Keratinocyte (primary cell): ENCODE results near the gene GARNL3. TPM values are rescaled to one million over a fixed set of nuclear protein-coding genes. Genes with fewer than 3 reads are reported as not detected.

Experiments
- DNase-seq: peaks from one replicate; pipeline ENCODE4 v3.0.0-alpha.2; 2011; ENCODE audit warnings: low read depth, missing footprints, low spot score
- FAIRE-seq: peaks from 2 replicates; lab custom pipeline; 2011; peaks lifted over from hg19 to GRCh38; lab: Jason Lieb, UNC
- H2AFZ ChIP-seq: 2 replicates; pipeline ENCODE4 v1.6.0; 2012; ENCODE audit warnings: low read length, control low read depth, inconsistent platforms; ENCODE audit not compliant: control insufficient read depth
- H3K27ac ChIP-seq: 2 replicates; pipeline ENCODE4 v1.5.1; 2011; ENCODE audit warnings: low read length; ENCODE audit not compliant: control insufficient read depth, insufficient read depth
- H3K27me3 ChIP-seq: 3 replicates; pipeline ENCODE4 v1.6.0; 2011; ENCODE audit warnings: low read length; ENCODE audit not compliant: control insufficient read depth, insufficient read depth; ENCODE audit errors: extremely low read depth
- H3K36me3 ChIP-seq, 2 experiments: 2 replicates in 1 of 2; 3 replicates in 1 of 2; pipeline ENCODE4 v1.5.1; 2011; ENCODE audit warnings: low read length in 2 of 2, mild to moderate bottlenecking in 1 of 2; ENCODE audit not compliant: control insufficient read depth in 2 of 2, insufficient read depth in 2 of 2; ENCODE audit errors: extremely low read depth in 1 of 2
- H3K4me1 ChIP-seq: 3 replicates; pipeline ENCODE4 v1.5.1; 2011; ENCODE audit warnings: low read length; ENCODE audit not compliant: control insufficient read depth, insufficient read depth; ENCODE audit errors: extremely low read depth
- H3K4me2 ChIP-seq: 3 replicates; pipeline ENCODE4 v1.6.0; 2011; ENCODE audit warnings: low read depth, low read length; ENCODE audit not compliant: control insufficient read depth, insufficient read depth; ENCODE audit errors: extremely low read depth
- H3K4me3 ChIP-seq, 3 experiments: fragments of 200-600 bp in 1 of 3; sonication (generic) in 1 of 3; 2 replicates in 2 of 3; 3 replicates in 1 of 3; pipeline ENCODE4 v1.5.1; 2011 to 2016; ENCODE audit warnings: low read length in 3 of 3, mild to moderate bottlenecking in 3 of 3, control low read depth in 2 of 3, inconsistent platforms in 1 of 3, low read depth in 1 of 3, mixed read lengths in 1 of 3, mixed run types in 1 of 3, moderate library complexity in 1 of 3; ENCODE audit not compliant: control insufficient read depth in 2 of 3, insufficient read depth in 2 of 3; ENCODE audit errors: extremely low read depth in 1 of 3
- H3K79me2 ChIP-seq: 2 replicates; pipeline ENCODE4 v1.6.0; 2012; ENCODE audit warnings: low read length; ENCODE audit not compliant: control insufficient read depth, insufficient read depth
- H3K9ac ChIP-seq: 3 replicates; pipeline ENCODE4 v1.6.0; 2011; ENCODE audit warnings: low read length; ENCODE audit not compliant: control insufficient read depth, insufficient read depth; ENCODE audit errors: extremely low read depth
- H3K9me1 ChIP-seq: 3 replicates; pipeline ENCODE4 v1.6.0; 2011; ENCODE audit warnings: low read length; ENCODE audit not compliant: control insufficient read depth, insufficient read depth; ENCODE audit errors: extremely low read depth
- H3K9me3 ChIP-seq: 2 replicates; pipeline ENCODE4 v1.5.1; 2012; ENCODE audit warnings: low read depth, low read length; ENCODE audit not compliant: control insufficient read depth
- H4K20me1 ChIP-seq: 3 replicates; pipeline ENCODE4 v1.6.0; 2011; ENCODE audit warnings: low read length; ENCODE audit not compliant: control insufficient read depth, insufficient read depth; ENCODE audit errors: extremely low read depth
- EZH2 ChIP-seq: IDR thresholded peaks from one replicate; pipeline ENCODE4 v1.6.1; 2012; ENCODE audit warnings: inconsistent platforms, mild to moderate bottlenecking, low read length, moderate library complexity
- dilution Hi-C: fragments of 300-500 bp; cut with MboI; formaldehyde crosslinking; loops from one replicate; pipeline ENCODE4 v1.7.0; 2020; ENCODE audit warnings: low sequenced_read_pairs; ENCODE audit not compliant: extremely low pct_ligation_motif_present
- polyA plus RNA-seq, 5 experiments: library from polyadenylated mRNA; depleted of rRNA in 3 of 5; stranded (reverse) in 3 of 5; stranded (forward) in 1 of 5; unstranded in 1 of 5; fragments of >200 nt; gene quantifications; 1 replicate in 1 of 5; 2 replicates in 3 of 5; 3 replicates in 1 of 5; pipeline versions ENCODE4 v1.2.1 to v1.2.3, GENCODE V29; 2011 to 2012; ENCODE audit warnings: missing spikeins in 2 of 5, low read depth in 1 of 5, low replicate concordance in 1 of 5
- TF ChIP-seq, protein P1 (sequence below), 3 experiments: IDR thresholded peaks in 1 of 3; conservative IDR thresholded peaks in 1 of 3; optimal IDR thresholded peaks in 1 of 3; 2 replicates in 2 of 3; 3 replicates in 1 of 3; pipeline versions ENCODE3 to v1.5.1; 2011; ENCODE audit warnings: low read length in 3 of 3, mild to moderate bottlenecking in 3 of 3, moderate library complexity in 2 of 3, control low read depth in 1 of 3, inconsistent platforms in 1 of 3; ENCODE audit not compliant: insufficient read depth in 2 of 3; ENCODE audit errors: extremely low read depth in 1 of 3

GARNL3 gene
- polyA plus RNA-seq, 1 donor (not counting 4 experiments of a cell fraction or from before 2014, with no cell fraction given), result 2.4 TPM

DNA sequence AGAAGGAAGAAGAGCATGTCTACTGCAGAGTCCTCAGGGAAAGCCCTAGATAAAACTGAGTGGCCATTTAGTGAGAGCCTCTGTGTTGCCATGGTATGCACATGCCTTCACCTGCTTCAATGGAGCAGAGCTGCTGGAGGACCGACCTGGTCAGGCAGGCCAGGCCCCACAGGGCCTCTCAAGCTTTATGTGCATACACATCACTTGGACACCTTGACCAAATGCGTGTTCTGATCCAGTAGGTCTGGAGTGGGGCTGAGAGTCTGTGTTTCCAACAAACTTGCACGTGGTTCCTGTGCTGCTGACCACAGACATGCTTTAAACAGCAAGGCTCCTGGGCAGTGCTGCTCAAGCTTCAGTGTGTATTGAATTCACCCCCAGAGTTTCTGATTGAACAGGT is 81.0 kb downstream of the GARNL3 start:
- Histone ChIP-seq H3K79me2 (no peaks in the 10 kb centered on the region), H3K27ac (no peak overlapping the region), H3K4me2 (no peak overlapping the region), H3K4me3 (no peak overlapping the region), H4K20me1 (no peaks in the 10 kb centered on the region), H3K9me3 (no peaks in the 10 kb centered on the region), H3K36me3 (peaks cover 0 to 2% of the 10 kb centered on the region in 2 experiments), H3K27me3 (no peaks in the 10 kb centered on the region), H3K4me1 (peaks cover 4% of the 10 kb centered on the region), H3K9ac (no peak overlapping the region), H2AFZ (no peak overlapping the region), H3K9me1 (no peaks in the 10 kb centered on the region)
- dilution Hi-C loops, result no loop called here
- no peak for TF ChIP-seq EZH2
- TF ChIP-seq, protein P1, sequence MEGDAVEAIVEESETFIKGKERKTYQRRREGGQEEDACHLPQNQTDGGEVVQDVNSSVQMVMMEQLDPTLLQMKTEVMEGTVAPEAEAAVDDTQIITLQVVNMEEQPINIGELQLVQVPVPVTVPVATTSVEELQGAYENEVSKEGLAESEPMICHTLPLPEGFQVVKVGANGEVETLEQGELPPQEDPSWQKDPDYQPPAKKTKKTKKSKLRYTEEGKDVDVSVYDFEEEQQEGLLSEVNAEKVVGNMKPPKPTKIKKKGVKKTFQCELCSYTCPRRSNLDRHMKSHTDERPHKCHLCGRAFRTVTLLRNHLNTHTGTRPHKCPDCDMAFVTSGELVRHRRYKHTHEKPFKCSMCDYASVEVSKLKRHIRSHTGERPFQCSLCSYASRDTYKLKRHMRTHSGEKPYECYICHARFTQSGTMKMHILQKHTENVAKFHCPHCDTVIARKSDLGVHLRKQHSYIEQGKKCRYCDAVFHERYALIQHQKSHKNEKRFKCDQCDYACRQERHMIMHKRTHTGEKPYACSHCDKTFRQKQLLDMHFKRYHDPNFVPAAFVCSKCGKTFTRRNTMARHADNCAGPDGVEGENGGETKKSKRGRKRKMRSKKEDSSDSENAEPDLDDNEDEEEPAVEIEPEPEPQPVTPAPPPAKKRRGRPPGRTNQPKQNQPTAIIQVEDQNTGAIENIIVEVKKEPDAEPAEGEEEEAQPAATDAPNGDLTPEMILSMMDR (optimal IDR thresholded peaks at IDR 0.05 in 1 of 3, IDR thresholded peaks at IDR 0.05 in 1 of 3, conservative IDR thresholded peaks at IDR 0.05 in 1 of 3; ENCODE audit: extremely low read depth in 1 of 3, insufficient read depth in 2 of 3, low read length in 3 of 3), result no peak
- DNase-seq, result no peak
- FAIRE-seq, result no peak

DNA sequence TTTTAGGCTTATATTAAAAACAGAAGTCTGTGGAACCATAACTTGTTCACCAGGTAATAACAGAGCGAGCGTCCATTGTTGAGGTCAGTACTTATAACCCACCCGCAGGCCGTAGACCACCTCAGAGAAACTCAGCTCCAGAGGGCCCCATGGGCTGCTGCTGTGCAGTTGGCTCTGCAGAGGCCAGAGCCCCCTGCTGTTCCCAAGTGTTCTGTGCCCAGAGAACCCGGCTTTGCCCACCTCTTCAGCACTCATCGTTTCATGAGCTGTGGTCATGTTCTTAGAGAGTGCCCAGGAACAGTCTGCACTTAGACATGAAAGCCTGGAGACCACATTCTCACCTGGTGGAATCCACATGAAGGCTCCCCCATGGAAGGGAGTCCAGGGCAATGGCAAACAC is 82.0 kb downstream of the GARNL3 start:
- no peak overlapping the region for H3K27ac ChIP-seq
- dilution Hi-C loops, result no loop called here
- no peak overlapping the region for H3K4me2 ChIP-seq
- H3K9me1 ChIP-seq, result no peaks in the 10 kb centered on the region
- peaks cover 0 to 2% of the 10 kb centered on the region in 2 experiments for H3K36me3 ChIP-seq
- H3K79me2 ChIP-seq, result no peaks in the 10 kb centered on the region
- H3K27me3 ChIP-seq, result no peaks in the 10 kb centered on the region
- H3K4me1 ChIP-seq, result no peaks in the 10 kb centered on the region
- H2AFZ ChIP-seq, result no peak overlapping the region
- no peak for DNase-seq
- no peak overlapping the region for H3K4me3 ChIP-seq
- H3K9me3 ChIP-seq, result no peaks in the 10 kb centered on the region
- no peak for FAIRE-seq
- no peaks in the 10 kb centered on the region for H4K20me1 ChIP-seq
- TF ChIP-seq, protein P1 (optimal IDR thresholded peaks at IDR 0.05 in 1 of 3, IDR thresholded peaks at IDR 0.05 in 1 of 3, conservative IDR thresholded peaks at IDR 0.05 in 1 of 3; ENCODE audit: extremely low read depth in 1 of 3, insufficient read depth in 2 of 3, low read length in 3 of 3), result no peak
- no peak for TF ChIP-seq EZH2
- no peak overlapping the region for H3K9ac ChIP-seq
